Subcutaneous adipose tissue (tissue), 4 donors: ENCODE data around the gene ESYT2. TPM values are rescaled to one million over a fixed set of nuclear protein-coding genes. Genes with fewer than 3 reads are reported as not detected.

Experiments
- CTCF ChIP-seq: fragments of 450-650 bp; IDR thresholded peaks from one replicate; pipeline ENCODE4 v1.5.1; 2016; ENCODE audit warnings: low read depth, mild to moderate bottlenecking, control low read depth, antibody characterized with exemption, moderate library complexity
- total RNA-seq, 4 donors: library from RNA; depleted of rRNA; stranded (reverse); fragments of >200 nt; gene quantifications; one replicate each; pipeline ENCODE4 v1.1.0, GENCODE V29; 2016

Gene ESYT2
- total RNA-seq, 4 donors from 2014 or later = 86.2 to 124 (median 106) TPM

DNA sequence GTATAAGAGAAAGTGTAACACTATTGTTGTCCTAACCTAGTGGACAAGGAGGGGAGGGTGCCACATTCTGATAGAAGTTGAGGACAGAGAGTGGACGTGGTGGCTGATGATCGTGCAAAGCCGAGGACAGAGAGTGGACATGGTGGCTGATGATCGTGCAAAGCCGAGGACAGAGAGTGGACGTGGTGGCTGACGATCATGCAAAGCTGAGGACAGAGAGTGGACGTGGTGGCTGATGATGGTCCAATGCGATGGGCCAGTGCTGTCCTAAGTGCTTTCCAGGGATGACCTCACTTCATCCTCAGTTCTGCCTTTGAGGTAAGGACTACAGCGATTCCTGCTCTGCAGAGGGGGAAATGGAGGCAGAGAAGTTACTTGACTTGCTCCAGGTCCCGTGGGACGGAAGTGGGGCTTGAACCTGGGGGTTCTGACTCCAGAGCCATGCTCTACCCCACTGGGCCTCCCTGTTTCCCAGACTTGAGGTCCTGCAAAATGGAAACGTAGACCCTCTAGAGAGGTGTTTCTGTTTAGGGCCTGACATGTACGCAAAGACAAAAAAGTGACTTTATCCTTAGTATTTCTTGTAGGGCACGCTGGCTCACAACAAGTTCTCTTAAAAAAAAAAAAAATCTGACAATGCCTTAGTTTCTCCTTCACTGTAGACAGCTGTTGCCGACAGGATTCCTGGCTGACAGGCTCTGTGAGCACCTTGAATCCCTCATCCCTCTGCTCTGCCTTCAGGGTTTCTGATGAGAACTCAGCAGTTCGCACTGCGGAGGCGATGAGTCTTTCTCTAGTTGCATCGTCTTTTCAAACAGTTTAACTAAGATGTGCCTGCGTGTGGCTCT, 104.4 kb downstream of the ESYT2 start:
- no peak for TF ChIP-seq CTCF

DNA sequence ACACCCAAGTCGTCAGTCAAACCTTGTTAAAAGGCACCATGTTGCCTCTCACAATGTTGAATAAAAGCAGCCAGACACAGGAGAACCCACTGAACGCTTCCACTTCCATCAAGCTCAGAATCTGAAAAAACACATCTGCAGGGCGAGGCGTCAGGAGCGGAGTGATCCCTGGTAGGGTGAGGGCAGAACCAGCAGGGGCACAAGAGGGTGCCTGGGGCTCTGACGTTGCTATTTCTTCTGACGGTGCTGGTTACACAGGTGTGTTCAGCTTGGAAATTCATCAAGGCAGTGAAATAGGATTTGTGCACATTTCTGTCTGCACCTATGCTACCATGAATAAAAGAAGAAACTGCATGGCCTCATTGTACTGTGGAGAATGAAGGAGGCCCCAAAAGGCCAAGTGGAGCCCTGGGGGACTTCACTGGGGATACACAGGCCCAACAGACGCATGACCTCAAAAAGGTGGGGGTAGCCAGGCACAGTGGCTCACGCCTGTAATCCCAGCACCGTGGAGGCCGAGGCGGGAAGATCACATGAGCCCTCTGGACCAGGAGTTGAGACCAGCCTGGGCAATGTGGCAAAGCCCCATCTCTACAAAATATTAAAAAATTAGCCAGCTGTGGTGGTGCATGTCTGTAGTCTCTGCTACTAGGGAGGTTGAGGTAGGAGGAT, 105.5 kb downstream of the ESYT2 start:
- TF ChIP-seq CTCF = no peak

- TF ChIP-seq CTCF = no peak
These were observed 106.0 kb downstream of the ESYT2 start for GRCh38 chr7:158723266-158723665.

GRCh38 chr7:158722574-158723237, 106.6 kb downstream of the ESYT2 start:
- no peak for TF ChIP-seq CTCF

DNA sequence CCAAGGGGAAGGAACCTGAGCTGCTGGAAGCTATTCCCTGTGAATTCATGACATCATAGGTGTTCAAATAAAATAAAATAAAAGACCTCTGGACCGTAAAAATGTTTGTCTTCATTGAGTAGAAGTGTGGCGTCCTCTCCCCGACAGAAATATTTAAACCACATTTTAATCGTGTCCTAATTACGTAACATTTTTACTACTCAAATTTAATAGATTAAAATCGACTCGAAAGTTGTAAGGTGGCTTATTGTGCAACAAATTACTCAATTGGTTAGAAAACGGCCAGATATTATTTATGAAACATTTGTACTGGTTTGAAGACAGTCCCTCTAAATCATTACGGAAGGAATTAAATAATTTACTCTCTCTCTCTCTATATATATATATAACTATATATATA, 109.2 kb downstream of the ESYT2 start:
- no peak for TF ChIP-seq CTCF

DNA sequence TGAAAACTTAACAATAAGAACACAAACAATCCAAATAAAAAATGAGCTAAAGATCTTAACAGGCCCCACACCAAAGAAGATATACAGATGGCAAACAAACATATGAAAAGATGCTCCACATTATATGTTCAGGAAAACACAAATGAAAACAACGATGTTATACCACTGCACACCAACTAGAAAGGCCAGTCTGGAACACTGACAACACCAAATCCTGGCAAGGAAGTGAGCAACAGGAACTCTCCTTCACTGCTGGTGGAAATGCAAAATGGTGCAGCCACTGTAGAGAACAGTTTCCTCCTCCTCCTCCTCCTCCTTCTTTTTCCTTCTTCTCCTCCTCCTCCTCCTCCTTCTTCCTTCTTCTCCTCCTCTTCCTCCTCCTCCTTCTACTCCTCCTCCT, 112.5 kb downstream of the ESYT2 start:
- TF ChIP-seq CTCF = no peak

- TF ChIP-seq CTCF = no peak
These were observed 118.6 kb downstream of the ESYT2 start for GRCh38 chr7:158710651-158711102.
